Smooth muscle cell (in vitro differentiated cells): ENCODE data around the gene TXNDC9. TPM values are rescaled to one million over a fixed set of nuclear protein-coding genes. Genes with fewer than 3 reads are reported as not detected.
"Not testable (repeated sequence)": the region's sequence is repeated elsewhere in the genome, so short reads cannot be mapped to it uniquely, and the experiment has no call there.

ENCODE experiments used
- DNase-seq: peaks from one replicate; lab custom pipeline; 2025; ENCODE audit not compliant: unreplicated experiment; lab: John Stamatoyannopoulos, UW
- H2AFZ ChIP-seq: fragments of 200-600 bp; sonication (generic); 2 replicates; pipeline ENCODE4 v1.6.0; 2016; ENCODE audit warnings: antibody characterized with exemption, low read depth, mild to moderate bottlenecking
- H3F3A ChIP-seq: fragments of 200-600 bp; sonication (generic); 2 replicates; pipeline ENCODE4 v1.6.0; 2017; ENCODE audit warnings: antibody characterized with exemption, low read depth
- H3K27ac ChIP-seq: fragments of 200-600 bp; sonication (generic); 2 replicates; pipeline ENCODE4 v1.5.1; 2016; ENCODE audit warnings: low read depth, mild to moderate bottlenecking
- H3K27me3 ChIP-seq: fragments of 200-600 bp; sonication (generic); 2 replicates; pipeline ENCODE4 v1.6.1; 2016; ENCODE audit warnings: low read depth, mild to moderate bottlenecking
- H3K36me3 ChIP-seq: fragments of 200-600 bp; sonication (generic); 2 replicates; pipeline ENCODE4 v1.5.1; 2016; ENCODE audit warnings: low read depth
- H3K4me1 ChIP-seq: fragments of 200-600 bp; sonication (generic); 2 replicates; pipeline ENCODE4 v1.5.1; 2016; ENCODE audit warnings: low read depth
- H3K4me2 ChIP-seq: fragments of 200-600 bp; sonication (generic); 2 replicates; pipeline ENCODE4 v1.6.0; 2016; ENCODE audit warnings: mild to moderate bottlenecking
- H3K4me3 ChIP-seq: fragments of 200-600 bp; sonication (generic); 2 replicates; pipeline ENCODE4 v1.5.1; 2016; ENCODE audit warnings: mild to moderate bottlenecking
- H3K79me2 ChIP-seq: fragments of 200-600 bp; sonication (generic); 2 replicates; pipeline ENCODE4 v1.6.0; 2016; ENCODE audit warnings: low read depth, mild to moderate bottlenecking
- H3K9ac ChIP-seq: fragments of 200-600 bp; sonication (generic); 2 replicates; pipeline ENCODE4 v1.6.0; 2016; ENCODE audit warnings: low read depth
- H3K9me3 ChIP-seq: fragments of 200-600 bp; sonication (generic); replicated peaks from 2 replicates; pipeline ENCODE4 v1.5.1; 2016; ENCODE audit warnings: low read depth
- H4K20me1 ChIP-seq: fragments of 200-600 bp; sonication (generic); 2 replicates; pipeline ENCODE4 v1.6.0; 2016; ENCODE audit warnings: low read depth
- WGBS: methylation state at CpG from one replicate; pipeline ENCODE4 v1.1.7; 2016; ENCODE audit warnings: low lambda C conversion rate; 5-methylcytosine and 5-hydroxymethylcytosine counted together
- polyA plus RNA-seq: library from polyadenylated mRNA; unstranded; fragments of >200 nt; fragmentation: Nextera tagmentation; extraction: Ambion mirVana; gene quantifications from 2 replicates; pipeline ENCODE4 v1.2.1, GENCODE V29; 2016
- total RNA-seq: library from RNA; depleted of rRNA; stranded (reverse); fragments of >200 nt; gene quantifications from 2 replicates; pipeline ENCODE4 v1.2.3, GENCODE V29; 2014
- TF ChIP-seq, protein P1 (sequence below): fragments of 200-600 bp; sonication (generic); IDR thresholded peaks from 2 replicates; pipeline ENCODE4 v1.5.1; 2017; ENCODE audit warnings: borderline replicate concordance, mild to moderate bottlenecking, antibody characterized with exemption; ENCODE audit not compliant: insufficient read depth, poor library complexity, severe bottlenecking

TXNDC9 gene
- total and polyA plus RNA-seq, 2 experiments from 2014 or later = 38.0 to 53.8 TPM

DNA sequence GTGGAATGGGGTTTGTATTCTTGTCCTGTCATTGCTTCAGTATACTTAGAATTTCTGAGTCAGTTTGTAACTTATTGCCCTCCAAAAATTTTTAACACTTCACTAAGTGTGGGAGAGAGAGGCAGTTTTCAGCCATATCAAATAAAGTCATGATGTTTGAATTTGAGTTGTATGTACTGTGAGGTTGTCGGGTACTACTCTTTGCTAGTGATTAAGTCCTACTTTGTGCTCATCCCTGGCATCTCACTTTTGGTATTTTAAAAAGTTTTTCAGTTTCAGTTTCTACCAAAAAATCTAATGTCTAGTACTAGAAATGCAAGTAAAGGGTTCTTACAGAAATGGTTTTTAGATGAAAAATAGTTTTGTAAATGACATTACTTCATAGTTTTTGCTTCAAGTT lies 41.7 kb upstream of the TXNDC9 start:
- peaks cover 3% of the 10 kb centered on the region for H3K79me2 ChIP-seq
- H3K27ac ChIP-seq = no peak overlapping the region
- WGBS = 100% methylated on average over 1 of the region's 1 CpG
- H3K4me2 ChIP-seq = no peak overlapping the region
- peaks cover 58% of the 10 kb centered on the region for H3K36me3 ChIP-seq
- H3K27me3 ChIP-seq = no peaks in the 10 kb centered on the region
- TF ChIP-seq, protein P1, sequence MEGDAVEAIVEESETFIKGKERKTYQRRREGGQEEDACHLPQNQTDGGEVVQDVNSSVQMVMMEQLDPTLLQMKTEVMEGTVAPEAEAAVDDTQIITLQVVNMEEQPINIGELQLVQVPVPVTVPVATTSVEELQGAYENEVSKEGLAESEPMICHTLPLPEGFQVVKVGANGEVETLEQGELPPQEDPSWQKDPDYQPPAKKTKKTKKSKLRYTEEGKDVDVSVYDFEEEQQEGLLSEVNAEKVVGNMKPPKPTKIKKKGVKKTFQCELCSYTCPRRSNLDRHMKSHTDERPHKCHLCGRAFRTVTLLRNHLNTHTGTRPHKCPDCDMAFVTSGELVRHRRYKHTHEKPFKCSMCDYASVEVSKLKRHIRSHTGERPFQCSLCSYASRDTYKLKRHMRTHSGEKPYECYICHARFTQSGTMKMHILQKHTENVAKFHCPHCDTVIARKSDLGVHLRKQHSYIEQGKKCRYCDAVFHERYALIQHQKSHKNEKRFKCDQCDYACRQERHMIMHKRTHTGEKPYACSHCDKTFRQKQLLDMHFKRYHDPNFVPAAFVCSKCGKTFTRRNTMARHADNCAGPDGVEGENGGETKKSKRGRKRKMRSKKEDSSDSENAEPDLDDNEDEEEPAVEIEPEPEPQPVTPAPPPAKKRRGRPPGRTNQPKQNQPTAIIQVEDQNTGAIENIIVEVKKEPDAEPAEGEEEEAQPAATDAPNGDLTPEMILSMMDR = no peak
- H4K20me1 ChIP-seq = no peaks in the 10 kb centered on the region
- no peak overlapping the region for H3K4me3 ChIP-seq
- no peaks in the 10 kb centered on the region for H3K9me3 ChIP-seq
- no peaks in the 10 kb centered on the region for H3K4me1 ChIP-seq
- no peak overlapping the region for H2AFZ ChIP-seq
- no peak overlapping the region for H3K9ac ChIP-seq
- no peak for DNase-seq
- H3F3A ChIP-seq = no peaks in the 10 kb centered on the region

DNA sequence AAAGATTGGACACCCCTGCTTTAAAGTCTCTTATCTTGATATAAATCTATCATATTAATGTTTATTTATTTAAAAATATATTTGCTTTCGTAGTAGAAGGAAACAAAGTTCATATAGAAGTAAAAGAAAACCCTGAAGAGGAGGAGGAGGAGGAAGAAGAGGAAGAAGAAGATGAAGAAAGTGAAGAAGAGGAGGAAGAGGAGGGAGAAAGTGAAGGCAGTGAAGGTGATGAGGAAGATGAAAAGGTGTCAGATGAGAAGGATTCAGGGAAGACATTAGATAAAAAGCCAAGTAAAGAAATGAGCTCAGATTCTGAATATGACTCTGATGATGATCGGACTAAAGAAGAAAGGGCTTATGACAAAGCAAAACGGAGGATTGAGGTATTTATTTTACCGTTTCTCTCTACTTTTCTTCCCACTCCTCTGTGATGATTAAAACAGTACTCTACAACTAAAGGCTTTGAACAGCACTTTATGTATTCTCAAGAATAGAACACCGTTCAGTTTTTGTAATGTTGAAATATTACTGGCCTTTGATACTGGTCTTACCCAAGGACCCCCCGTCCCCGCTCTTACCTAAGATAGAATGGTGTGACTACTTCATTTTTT lies 40.2 kb upstream of the TXNDC9 start:
- peaks cover 3% of the 10 kb centered on the region for H3K79me2 ChIP-seq
- H2AFZ ChIP-seq = no peak overlapping the region
- H3K9ac ChIP-seq = no peak overlapping the region
- H3K4me2 ChIP-seq = no peak overlapping the region
- DNase-seq = no peak
- no peaks in the 10 kb centered on the region for H3K9me3 ChIP-seq
- no peaks in the 10 kb centered on the region for H3F3A ChIP-seq
- H3K4me1 ChIP-seq = no peaks in the 10 kb centered on the region
- no peaks in the 10 kb centered on the region for H3K27me3 ChIP-seq
- no peak overlapping the region for H3K4me3 ChIP-seq
- 97% methylated on average over 7 of the region's 7 CpGs for WGBS
- no peak overlapping the region for H3K27ac ChIP-seq
- no peaks in the 10 kb centered on the region for H4K20me1 ChIP-seq
- TF ChIP-seq, protein P1 = no peak
- H3K36me3 ChIP-seq = peaks cover 60% of the 10 kb centered on the region

DNA sequence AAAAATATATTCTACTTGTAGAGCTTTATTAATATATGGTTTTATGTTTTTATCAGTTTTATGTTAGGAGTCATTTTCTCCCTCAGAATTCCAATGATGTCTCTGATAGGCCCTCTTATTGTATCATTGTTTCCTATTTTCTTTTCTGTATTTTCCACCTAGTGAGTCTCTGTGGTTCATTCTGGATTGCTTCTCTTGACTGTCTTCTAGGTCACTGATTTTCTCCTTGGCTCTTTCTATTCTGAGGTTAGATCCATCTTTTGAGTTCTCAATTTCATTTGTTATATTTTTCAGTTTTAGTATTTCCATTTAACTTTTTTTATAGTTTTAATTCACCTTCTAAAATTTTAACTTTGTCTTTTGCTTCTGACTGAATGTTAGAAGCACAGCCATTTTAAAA lies 38.6 kb upstream of the TXNDC9 start:
- Histone ChIP-seq H3F3A (no peaks in the 10 kb centered on the region), H3K9me3 (no peaks in the 10 kb centered on the region), H3K4me1 (no peaks in the 10 kb centered on the region), H3K27ac (no peak overlapping the region), H3K79me2 (peaks cover 3% of the 10 kb centered on the region), H3K4me3 (no peak overlapping the region), H3K27me3 (no peaks in the 10 kb centered on the region), H4K20me1 (no peaks in the 10 kb centered on the region), H3K36me3 (peaks cover 57% of the 10 kb centered on the region), H3K9ac (no peak overlapping the region), H3K4me2 (no peak overlapping the region), H2AFZ (no peak overlapping the region)
- TF ChIP-seq, protein P1 = no peak
- no peak for DNase-seq

DNA sequence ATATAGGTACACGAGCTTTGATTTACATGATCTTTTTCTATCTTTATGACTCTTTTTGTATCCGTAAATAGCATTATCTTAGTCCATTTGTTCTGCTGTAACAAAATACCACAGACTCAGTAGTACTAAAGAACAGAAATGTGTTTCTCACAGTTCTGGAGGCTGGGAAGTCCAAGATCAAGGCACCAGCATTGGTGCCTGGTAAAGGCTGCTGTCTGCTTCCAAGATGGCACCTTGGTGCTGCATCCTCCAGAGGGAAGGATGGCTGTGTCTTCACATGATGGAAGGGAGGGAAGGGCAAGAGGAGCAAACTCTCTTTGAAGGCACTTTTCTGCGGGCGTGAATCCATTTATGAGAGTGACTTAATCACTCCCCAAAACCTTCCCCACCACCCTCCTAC lies 37.0 kb upstream of the TXNDC9 start:
- Histone ChIP-seq H2AFZ (no peak overlapping the region), H3K4me1 (no peaks in the 10 kb centered on the region), H3K27ac (no peak overlapping the region), H3K9me3 (no peaks in the 10 kb centered on the region), H3K79me2 (peaks cover 3% of the 10 kb centered on the region), H3K27me3 (no peaks in the 10 kb centered on the region), H3K9ac (no peak overlapping the region), H3K4me3 (no peak overlapping the region), H3K4me2 (no peak overlapping the region), H3K36me3 (peaks cover 61% of the 10 kb centered on the region), H3F3A (no peaks in the 10 kb centered on the region), H4K20me1 (no peaks in the 10 kb centered on the region)
- DNase-seq = no peak
- WGBS = 100% methylated on average over 4 of the region's 4 CpGs
- TF ChIP-seq, protein P1 = no peak

DNA sequence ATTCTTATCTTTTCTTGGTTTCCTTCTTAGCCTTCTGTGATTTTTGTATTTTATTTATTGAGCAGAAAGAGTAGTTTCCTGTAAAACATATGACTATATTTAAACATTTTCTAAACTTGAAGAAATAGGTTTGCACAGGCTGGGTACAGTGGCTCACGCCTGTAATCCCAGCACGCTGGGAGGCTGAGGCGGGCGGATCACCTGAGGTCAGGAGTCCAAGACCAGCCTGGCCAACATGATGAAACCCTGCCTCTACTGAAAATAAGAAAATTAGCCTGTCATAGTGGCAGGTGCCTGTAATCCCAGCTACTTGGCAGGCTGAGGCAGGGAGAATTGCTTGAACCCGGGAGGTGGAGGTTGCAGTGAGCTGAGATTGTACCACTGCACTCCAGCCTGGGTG lies 32.7 kb upstream of the TXNDC9 start:
- not testable (repeated sequence) for H3K9me3 ChIP-seq, H3K79me2 ChIP-seq, H4K20me1 ChIP-seq, H2AFZ ChIP-seq, H3K27me3 ChIP-seq, H3K4me1 ChIP-seq, H3K4me3 ChIP-seq, H3K9ac ChIP-seq, DNase-seq, H3K27ac ChIP-seq, H3K4me2 ChIP-seq, H3F3A ChIP-seq
- over 99% methylated on average over 5 of the region's 5 CpGs for WGBS
- peaks cover 79% of the 10 kb centered on the region for H3K36me3 ChIP-seq
